Mammary epithelial cell (primary cell): Measurements from ENCODE around the gene CELSR2.

ENCODE experiments used
- EZH2 ChIP-seq: IDR thresholded peaks from 2 replicates; pipeline ENCODE4 v1.6.1; 2012; ENCODE audit warnings: low read length, inconsistent platforms, borderline replicate concordance
- TF ChIP-seq, protein P1 (sequence below), 2 donors: IDR thresholded peaks in 1 of 2; conservative IDR thresholded peaks in 1 of 2; 2 replicates each; pipeline ENCODE4 v1.5.1; 2011 to 2012; ENCODE audit warnings: inconsistent platforms in 2 of 2, low read length in 2 of 2, mild to moderate bottlenecking in 2 of 2, control low read depth in 1 of 2, low read depth in 1 of 2; ENCODE audit not compliant: insufficient read depth in 1 of 2; ENCODE audit errors: extremely low read depth in 1 of 2

DNA sequence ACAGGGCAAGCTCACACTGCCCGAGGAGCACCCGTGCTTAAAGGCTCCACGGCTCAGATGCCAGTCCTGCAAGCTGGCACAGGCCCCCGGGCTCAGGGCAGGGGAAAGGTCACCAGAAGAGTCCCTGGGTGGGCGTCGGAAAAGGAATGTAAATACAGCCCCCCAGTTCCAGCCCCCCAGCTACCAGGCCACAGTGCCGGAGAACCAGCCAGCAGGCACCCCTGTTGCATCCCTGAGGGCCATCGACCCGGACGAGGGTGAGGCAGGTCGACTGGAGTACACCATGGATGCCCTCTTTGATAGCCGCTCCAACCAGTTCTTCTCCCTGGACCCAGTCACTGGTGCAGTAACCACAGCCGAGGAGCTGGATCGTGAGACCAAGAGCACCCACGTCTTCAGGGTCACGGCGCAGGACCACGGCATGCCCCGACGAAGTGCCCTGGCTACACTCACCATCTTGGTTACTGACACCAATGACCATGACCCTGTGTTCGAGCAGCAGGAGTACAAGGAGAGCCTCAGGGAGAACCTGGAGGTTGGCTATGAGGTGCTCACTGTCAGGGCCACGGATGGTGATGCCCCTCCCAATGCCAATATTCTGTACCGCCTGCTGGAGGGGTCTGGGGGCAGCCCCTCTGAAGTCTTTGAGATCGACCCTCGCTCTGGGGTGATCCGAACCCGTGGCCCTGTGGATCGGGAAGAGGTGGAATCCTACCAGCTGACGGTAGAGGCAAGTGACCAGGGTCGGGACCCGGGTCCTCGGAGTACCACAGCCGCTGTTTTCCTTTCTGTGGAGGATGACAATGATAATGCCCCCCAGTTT is 1.3 kb downstream of the CELSR2 start:
- TF ChIP-seq, protein P1, sequence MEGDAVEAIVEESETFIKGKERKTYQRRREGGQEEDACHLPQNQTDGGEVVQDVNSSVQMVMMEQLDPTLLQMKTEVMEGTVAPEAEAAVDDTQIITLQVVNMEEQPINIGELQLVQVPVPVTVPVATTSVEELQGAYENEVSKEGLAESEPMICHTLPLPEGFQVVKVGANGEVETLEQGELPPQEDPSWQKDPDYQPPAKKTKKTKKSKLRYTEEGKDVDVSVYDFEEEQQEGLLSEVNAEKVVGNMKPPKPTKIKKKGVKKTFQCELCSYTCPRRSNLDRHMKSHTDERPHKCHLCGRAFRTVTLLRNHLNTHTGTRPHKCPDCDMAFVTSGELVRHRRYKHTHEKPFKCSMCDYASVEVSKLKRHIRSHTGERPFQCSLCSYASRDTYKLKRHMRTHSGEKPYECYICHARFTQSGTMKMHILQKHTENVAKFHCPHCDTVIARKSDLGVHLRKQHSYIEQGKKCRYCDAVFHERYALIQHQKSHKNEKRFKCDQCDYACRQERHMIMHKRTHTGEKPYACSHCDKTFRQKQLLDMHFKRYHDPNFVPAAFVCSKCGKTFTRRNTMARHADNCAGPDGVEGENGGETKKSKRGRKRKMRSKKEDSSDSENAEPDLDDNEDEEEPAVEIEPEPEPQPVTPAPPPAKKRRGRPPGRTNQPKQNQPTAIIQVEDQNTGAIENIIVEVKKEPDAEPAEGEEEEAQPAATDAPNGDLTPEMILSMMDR (conservative IDR thresholded peaks at IDR 0.05 in 1 of 2, IDR thresholded peaks at IDR 0.05 in 1 of 2; ENCODE audit: extremely low read depth in 1 of 2, insufficient read depth in 1 of 2, low read depth in 1 of 2, low read length in 2 of 2), result no peak
- TF ChIP-seq EZH2, result no peak
